Stimulated activated CD8-positive, alpha-beta memory T cell treated with anti-CD3 and anti-CD28 coated beads, Interleukin-7, amount 100 ng/mL, for 48 hours (primary cell): ENCODE results near the gene CERS5.
"Not testable (repeated sequence)": the region's sequence is repeated elsewhere in the genome, so short reads cannot be mapped to it uniquely, and the experiment has no call there.

Experiments
- DNase-seq, 2 donors: peaks; one replicate each; pipeline ENCODE4 v3.0.0-alpha.2; 2020; ENCODE audit warnings: low read depth in 1 of 2; ENCODE audit errors: extremely low read depth in 1 of 2

The CERS5 gene

GRCh38 chr12:50187084-50187900, 20.1 kb upstream of the CERS5 start:
- peak in 1 of 2 donors; percentile 63 for DNase-seq

DNA sequence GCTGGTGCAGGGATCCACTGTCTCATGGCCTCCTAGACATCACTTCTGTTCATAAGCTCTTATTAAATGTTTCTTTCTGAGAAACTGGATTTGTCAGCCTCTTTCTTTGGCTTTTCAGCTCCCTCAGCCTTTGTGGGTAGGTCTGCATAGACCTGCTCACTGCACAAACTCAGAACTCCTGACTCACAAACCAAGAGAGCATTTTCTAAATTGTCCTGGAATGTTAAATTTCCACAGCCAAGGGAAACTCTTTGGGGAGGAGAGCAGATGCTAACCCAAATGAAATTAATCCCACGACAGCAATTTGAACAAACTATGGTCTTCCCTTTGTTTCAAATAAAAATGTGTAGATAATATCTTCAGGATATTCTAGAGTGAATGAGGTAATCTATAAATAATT, 19.5 kb upstream of the CERS5 start:
- DNase-seq = no peak

GRCh38 chr12:50185970-50186663, 18.9 kb upstream of the CERS5 start:
- DNase-seq = no peak

GRCh38 chr12:50185301-50185895, 18.2 kb upstream of the CERS5 start:
- no peak for DNase-seq

DNA sequence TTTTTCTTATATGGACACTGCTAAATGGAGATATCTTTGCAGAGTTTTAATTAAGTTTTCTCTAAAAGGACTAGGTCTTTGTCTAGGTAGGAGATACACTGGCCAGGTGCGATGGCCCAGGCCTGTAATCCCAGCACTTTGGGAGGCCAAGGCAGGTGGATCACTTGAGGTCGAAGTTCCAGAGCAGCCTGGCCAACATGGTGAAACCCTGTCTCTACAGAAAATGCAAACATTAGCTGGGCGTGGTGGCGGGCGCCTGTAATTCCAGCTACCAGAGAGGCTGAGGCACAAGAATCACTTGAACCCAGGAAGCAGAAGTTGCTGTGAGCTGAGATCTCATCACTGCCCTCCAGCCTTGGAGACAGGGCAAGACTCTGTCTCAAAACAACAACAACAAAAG, 17.1 kb upstream of the CERS5 start:
- no peak for DNase-seq

- DNase-seq = no peak
These were observed 15.3 kb upstream of the CERS5 start for GRCh38 chr12:50182461-50182860.

GRCh38 chr12:50181691-50182090, 14.5 kb upstream of the CERS5 start:
- no peak for DNase-seq

DNA sequence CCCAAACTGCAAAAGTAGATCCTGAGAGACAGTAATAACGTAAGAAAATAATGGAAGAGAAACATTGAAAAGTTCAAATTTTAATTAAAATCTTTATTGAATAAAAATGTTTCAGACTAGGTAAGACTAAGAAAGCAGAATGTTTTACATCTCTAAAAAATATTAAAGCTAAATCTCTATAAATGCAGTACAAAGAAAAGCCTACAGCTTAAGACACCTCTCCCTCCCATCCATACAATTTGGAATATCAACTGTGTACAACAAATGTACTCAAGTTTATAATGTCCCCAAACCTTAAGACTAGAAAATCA, 8.5 kb upstream of the CERS5 start:
- no peak for DNase-seq

GRCh38 chr12:50174971-50175715, 8.0 kb upstream of the CERS5 start:
- no peak for DNase-seq

DNA sequence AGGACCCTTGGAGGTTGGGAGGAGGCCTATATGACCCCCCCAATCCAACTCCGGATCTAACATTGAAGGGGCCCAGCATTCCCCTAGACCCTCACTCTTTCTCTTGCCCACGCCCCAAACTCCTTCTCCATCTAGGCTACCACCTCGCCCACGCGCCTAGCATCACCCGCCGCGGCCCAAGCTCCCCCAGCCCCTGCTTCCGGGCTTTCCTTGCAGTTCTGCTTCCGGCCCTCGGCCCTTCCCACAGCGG, 445 bp downstream of the CERS5 start:
- peak; percentile 51 to 55 for DNase-seq

- DNase-seq = no peak
These were observed 2.2 kb downstream of the CERS5 start for GRCh38 chr12:50164963-50165362.

GRCh38 chr12:50162230-50162629, 4.9 kb downstream of the CERS5 start:
- no peak for DNase-seq

GRCh38 chr12:50160643-50161042, 6.5 kb downstream of the CERS5 start:
- no peak for DNase-seq

DNA sequence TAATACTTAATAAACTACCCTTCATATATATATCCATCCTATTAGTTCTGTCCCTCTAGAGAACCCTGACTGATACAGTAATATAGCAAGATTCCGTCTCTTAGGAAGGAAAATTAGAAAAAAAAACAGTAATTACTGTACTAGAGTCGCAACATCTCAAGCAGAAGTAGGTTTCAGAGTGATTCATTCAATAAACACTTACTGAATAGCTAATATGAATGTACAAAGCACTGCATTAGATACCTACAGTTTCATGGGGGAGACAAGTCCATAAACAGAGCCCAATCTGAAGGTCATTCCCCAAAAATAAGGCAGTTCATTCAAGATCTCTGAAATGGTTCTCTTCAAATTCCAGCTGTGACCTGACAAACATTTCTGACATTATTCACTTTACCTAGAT, 9.9 kb downstream of the CERS5 start:
- no peak for DNase-seq

DNA sequence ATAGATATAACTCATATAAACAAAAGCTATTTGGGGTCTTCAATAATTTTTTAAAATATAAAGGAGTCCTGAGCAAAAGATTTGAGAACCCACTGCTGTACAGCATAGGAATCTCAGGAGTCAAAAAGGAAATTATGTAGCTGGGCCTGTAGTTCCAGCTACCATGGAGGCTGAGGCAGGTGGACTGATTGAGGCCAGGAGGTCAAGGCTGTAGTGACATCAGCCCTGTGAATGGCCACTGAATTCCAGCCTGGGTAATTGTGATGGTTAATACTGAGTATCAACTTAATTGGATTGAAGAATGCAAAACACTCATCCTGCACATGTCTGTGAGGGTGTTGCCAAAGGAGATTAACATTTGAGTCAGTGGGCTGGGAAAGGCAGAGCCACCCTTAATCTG, 10.5 kb downstream of the CERS5 start:
- DNase-seq = no peak

GRCh38 chr12:50154947-50155346, 12.2 kb downstream of the CERS5 start:
- not testable (repeated sequence) for DNase-seq

GRCh38 chr12:50151047-50151687, 16.0 kb downstream of the CERS5 start:
- DNase-seq = no peak

GRCh38 chr12:50149311-50149710, 17.9 kb downstream of the CERS5 start:
- no peak for DNase-seq

DNA sequence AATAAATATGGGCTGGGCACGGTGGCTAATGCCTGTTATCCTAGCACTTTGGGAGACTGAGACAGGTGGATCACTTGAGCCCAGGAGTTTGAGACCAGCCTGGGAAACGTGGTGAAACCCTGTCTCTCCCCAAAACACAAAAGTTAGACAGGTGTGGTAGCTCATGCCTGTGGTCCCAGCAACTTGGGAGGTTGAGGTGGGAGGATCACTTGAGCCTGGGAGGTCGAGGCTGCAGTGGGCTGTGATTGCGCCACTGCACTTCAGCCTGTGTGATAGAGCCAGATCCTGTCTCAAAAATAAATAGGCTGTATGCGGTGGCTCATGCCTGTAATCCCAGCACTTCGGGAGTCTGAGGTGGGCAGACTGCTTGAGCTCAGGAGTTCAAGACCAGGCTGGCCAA, 19.2 kb downstream of the CERS5 start:
- DNase-seq = not testable (repeated sequence)

- DNase-seq = no peak
These were observed 19.9 kb downstream of the CERS5 start for GRCh38 chr12:50147281-50147680.

GRCh38 chr12:50145439-50145838, 21.7 kb downstream of the CERS5 start:
- no peak for DNase-seq
